T-helper 1 cell (primary cell): ENCODE data around the gene HELT.
"Not testable (repeated sequence)": the region's sequence is repeated elsewhere in the genome, so short reads cannot be mapped to it uniquely, and the experiment has no call there.

Source experiments
- DNase-seq, 5 donors: peaks; one replicate each; pipeline ENCODE4 v3.0.0-alpha.2; 2012 to 2020
- total RNA-seq, 4 donors: gene quantifications; one replicate each; lab custom pipeline; 2026; lab: John Stamatoyannopoulos, UW

HELT gene, protein sequence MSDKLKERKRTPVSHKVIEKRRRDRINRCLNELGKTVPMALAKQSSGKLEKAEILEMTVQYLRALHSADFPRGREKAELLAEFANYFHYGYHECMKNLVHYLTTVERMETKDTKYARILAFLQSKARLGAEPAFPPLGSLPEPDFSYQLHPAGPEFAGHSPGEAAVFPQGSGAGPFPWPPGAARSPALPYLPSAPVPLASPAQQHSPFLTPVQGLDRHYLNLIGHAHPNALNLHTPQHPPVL
- total RNA-seq = 0 reads per million in 4 donors

DNA sequence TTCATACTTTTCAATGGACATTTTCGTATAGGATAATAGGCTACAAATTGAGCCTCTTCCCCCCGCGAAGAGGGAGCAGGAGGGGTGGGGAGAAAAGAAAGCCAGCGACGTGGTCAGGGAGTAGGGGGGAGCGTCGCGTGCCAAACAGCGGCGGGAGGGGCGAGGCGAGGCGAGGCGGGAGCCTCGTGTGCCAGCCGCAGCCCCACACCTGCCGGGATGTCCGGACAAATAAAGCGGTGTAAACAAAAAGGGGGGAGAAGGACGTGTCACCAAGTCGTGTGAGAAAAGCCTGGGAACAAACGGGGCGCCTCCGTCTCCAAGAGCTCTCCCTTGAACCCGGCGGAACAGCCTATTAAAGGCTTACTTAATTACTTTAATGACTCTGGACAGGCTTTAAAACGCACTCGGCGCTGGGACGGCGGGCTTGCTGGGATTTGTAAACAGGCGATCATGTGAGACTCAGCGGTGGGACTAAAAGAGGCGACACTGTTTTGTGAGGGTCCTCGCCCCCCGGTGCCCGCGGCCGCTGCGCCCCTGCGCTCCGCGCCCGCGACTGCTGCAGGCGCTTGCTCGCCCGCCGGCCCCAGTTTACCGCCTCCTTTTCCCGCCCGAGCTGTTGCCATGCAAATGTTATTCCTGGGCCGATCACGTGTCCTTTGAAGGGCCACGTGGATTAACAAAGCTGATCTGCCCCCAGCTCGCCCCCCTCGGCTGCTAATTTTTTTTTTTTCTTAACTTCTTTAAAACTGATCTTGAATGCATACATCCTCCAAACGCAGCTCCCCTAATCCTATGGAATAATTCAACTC is at the start of gene HELT:
Gene HELT, plus strand, starts transcription at position 527 of the 809 bp plus-strand sequence. CDS start 439 bp downstream, outside the sequence.
- no peak for DNase-seq

DNA sequence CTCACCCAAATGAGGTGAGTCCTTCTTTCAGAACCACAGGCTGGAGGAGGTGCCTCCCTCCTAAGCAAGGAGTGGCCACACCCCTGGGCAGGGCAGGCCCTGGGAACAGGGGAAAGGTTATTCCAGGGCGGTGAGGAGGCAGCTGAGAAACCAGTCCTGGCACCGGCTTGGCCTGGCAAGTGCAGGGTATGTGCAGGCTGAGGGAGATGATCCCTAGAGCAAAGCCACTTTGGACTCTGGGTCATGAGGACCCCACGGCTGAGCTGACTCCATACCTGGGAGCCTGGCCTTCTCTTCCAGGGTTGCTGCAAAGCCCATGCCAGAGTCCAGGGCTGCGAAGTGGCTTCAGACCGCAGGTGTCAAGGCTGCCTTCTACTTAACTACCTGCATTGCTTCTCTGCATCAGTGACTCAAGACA is 49.5 kb upstream of the HELT start:
- no peak for DNase-seq

DNA sequence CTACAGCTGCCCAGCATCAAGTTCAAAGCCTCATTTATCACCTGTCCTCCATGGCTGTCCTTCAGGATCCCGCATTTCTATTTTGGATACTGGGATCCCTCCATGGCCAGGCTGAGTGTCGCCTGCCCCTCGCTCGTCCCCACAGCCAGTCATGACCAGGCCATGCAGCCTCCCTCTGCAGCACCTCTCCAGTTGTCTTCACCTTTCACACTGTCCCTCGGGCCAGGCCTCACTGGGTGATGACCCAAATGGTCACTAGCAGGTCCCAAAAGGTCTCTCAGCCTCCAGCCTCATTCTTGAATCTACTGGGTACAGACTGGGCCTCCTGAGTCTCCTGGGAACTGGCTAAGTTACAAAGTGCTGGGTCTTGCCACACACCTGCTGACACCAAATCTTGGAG is 48.7 kb upstream of the HELT start:
- DNase-seq = no peak

DNA sequence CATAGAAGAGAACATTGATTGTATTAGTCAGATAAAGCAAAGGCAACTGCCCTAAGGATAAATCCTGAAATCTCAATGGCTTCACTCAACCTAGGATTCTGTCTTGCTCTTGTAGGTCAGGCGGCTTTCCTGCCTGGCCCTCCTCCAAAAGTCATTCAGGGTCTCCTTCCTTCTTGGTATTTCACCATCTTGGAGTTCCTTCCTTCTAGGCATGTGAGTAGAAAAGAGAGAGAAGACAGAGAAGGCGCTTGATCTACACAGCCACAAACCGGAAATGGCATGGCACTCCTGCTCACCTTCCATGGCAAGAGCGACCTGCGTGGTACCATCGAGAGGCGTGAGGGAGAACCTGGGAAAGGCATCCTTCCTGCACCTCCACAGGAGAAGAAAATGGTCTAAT is 45.3 kb upstream of the HELT start:
- DNase-seq = no peak

DNA sequence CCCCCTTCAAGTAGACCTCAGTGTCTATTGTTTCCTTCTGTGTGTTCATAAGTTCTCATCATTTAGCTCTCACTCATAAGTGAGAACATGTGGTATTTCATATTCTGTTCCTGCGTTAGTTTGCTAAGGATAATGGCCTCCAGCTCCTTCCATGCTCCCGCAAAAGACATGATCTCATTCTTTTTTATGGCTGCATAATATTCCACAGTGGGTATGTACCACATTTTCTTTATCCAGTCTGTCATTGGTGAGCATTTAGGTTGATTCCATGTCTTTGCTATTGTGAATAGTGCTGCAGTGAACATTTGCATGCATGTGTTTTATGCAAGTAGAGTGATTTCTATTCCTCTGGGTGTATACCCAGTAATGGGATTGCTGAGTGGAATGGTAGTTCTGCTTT is 41.9 kb upstream of the HELT start:
- not testable (repeated sequence) for DNase-seq

DNA sequence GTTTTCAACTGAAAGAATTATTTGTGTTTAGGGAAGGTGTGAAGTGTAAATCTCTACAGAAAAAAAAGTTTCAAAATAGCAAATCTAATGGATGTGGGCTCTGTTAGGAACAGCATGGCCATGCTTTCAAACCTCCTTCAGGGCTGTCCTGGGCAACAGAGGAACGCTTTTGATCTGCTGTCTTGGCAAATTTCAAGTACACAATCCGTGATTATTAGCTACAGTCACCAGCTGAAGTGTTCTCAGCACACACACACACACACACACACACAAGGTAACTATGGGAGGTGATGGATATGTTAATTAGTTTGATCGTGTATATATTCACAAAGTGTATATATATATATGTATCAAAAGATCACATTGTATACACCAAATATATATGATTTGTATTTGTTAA is 40.5 kb upstream of the HELT start:
- DNase-seq = no peak

DNA sequence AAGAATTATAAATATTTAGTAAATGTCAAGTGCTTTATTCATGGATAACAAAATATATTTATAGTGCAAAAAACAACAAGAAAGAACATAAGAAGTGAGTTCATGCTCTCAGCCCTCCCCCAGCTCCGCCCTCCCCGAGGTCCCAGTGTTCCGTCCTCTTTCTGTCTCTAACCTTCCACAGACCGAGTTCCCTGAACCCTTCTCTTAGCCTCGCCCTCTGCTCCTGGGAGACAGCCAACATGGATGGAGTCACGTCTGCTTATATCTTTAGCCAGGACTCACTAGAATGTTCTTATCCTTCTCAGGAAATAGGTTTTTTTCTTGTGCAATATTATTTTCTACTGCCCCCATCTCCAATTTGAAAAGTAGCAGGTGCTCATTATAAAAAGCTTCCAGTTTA is 40.1 kb upstream of the HELT start:
- DNase-seq = no peak

DNA sequence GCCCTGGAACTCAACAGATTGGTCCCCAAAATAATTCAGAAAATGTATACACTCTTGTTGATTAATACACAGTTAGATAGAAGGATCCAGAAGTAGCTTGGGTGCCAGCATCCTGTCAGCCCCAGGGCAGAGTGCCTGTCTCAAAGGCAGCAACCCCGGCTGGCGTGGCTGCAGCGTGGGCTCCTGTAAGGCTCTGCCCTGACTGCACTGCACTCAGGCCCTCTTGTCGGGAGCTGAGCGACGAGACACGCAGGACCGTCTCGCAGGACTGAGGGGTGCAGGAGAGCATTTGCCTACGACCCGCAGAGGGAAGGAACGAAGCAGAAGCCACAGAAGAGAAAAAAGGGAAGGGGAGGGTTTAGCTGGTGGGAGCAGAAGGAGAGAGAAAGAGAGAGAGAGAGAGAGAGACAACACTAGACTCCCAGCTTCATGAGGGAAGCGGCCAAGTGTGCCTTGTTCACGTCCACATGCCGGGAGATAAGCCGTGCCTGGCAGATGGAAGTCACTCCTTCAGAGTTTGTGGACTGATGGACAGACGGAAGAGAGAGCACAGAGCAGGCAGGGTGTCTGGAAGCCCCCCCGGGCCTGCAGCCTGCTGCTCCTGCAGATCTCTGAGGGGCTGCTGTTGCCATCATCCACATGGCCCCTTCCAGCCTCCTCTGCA is 38.7 kb upstream of the HELT start:
- DNase-seq = no peak

DNA sequence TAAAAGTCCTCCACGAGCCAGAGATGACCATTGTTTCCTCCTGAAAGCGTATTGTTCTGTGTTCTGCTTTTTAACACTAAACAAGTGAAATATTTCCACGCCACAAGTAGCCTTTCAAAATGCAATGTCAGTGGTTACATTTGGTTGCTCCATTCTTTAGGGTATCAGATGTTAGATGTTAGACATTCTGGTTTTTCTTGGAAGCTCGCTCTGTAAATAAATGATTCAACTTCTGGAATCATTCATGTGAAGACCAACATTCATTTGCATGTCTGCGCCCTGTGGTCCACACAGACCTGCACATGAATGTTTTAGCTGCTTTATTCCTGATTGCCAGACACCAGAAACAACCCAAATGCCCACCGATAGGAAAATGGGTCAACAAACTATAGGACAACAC is 38.0 kb upstream of the HELT start:
- DNase-seq = no peak

DNA sequence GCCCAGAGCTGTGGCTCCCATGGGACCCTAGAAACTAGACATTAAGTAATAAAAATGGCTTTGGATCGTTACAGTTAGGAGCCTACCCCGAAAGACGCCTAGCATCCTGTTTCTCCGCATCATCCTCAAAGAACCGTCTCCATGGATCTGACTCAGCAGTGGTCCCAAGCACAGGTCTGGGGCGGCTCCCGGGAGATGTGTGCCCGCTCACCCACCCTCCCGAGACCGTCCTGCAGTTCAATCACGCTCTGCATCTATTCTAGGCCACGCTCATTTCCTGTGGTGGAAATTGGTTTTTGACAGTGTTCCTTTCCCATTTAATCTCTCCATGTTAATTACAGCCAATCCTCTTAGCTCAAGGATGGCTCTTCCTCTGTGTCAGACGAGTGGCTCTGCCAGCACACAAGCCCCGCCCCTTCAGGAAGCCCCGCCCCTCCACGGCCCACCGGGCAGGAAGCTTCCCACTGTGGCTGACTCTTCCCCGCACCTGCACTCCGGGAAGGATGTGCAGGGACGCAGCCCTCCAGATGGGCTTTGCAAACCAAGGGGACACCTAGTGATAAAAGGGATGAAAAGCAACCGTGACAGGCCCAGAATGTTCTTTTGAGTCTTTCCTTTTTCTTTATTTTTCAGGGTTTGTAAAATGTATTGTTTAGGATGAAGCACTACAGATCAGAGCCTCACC is 34.5 kb upstream of the HELT start:
- DNase-seq = peak in 4 of 5 donors; percentile 26 to 38 (median 31)

DNA sequence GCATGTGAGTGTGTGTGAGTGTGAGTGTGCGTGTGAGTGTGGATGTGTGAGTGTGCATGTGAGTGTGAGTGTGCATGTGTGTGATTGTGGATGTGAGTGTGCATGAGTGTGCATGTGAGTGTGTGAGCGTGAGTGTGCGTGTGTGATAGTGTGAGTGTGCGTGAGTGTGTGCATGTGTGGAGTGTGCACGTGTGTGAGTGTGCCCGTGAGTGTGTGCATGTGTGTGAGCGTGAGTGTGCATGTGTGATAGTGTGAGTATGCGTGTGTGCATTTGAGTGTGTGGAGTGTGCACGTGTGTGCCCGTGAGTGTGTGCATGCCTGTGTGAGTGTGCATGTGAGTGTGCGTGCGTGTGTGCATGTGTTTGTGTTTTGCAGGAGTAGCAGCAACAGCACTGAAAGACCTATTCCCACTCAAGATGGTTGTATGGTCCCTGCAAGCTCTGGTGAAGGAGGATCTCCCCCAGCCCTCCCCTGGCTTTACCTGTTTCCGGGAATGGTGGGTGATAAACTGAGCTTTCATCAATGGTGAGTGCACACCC is 30.7 kb upstream of the HELT start:
- no peak for DNase-seq

DNA sequence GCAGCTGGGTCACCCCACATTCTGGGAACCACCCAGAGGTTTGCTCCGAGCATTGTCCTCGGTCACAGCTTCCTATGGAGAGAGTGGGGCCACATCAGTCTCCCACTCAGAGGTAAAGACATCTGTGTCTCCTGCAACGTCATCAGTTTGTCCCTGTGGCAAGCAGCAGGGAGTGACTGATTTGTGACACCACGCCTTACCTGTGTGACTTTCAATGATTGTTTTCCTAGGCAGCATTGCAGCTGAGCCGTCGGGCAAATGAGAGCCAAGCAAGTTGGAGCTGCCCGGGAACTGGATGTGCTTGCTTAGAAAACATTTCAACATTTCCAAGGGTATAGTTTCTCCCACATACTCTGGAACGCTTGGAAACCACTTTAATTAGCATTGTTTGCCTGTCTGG is 29.7 kb upstream of the HELT start:
- DNase-seq = no peak

DNA sequence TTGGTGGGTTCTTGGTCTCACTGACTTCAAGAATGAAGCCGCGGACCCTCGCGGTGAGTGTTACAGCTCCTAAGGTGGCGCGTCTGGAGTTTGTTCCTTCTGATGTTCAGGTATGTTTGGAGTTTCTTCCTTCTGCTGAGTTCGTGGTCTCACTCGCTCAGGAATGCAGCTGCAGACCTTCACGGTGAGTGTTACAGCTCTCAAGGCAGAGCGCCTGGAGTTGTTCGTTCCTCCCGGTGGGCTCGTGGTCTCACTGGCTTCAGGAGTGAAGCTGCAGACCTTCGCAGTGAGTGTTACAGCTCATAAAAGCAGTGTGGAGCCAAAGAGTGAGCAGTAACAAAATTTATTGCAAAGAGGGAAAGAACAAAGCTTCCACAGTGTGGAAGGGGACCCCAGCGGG is 29.0 kb upstream of the HELT start:
- not testable (repeated sequence) for DNase-seq

DNA sequence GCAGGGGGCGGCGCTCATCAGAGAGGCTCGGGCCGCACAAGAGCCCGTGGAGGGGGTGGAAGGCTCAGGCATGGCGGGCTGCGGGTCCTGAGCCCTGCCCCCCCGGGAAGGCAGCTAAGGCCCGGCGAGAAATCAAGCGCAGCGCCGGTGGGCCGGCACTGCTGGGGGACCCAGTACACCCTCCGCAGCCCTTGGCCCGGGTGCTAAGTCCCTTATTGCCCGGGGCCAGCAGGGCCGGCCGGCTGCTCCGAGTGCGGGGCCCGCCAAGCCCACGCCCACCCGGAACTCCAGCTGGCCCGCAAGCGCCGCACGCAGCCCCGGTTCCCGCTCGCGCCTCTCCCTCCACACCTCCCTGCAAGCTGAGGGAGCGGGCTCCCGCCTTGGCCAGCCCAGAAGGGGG is 28.2 kb upstream of the HELT start:
- DNase-seq = not testable (repeated sequence)

DNA sequence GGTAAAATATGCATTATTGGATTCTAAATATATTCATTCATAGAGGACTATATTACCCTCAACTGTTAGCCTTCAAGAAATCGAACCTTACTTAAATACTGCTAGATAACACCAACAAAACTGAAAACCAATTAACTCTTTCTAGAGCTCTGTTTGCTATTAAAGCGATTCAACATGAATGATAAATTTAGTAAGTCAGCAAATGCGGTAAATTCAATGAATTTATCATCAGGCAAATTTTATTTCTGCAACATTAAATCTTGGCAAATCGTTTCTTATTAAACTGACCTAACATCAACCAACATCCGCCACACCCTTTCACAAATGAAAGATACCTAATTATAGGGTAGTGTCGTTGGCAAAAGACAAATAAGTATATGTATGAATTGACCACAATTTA is 26.4 kb upstream of the HELT start:
- DNase-seq = no peak

DNA sequence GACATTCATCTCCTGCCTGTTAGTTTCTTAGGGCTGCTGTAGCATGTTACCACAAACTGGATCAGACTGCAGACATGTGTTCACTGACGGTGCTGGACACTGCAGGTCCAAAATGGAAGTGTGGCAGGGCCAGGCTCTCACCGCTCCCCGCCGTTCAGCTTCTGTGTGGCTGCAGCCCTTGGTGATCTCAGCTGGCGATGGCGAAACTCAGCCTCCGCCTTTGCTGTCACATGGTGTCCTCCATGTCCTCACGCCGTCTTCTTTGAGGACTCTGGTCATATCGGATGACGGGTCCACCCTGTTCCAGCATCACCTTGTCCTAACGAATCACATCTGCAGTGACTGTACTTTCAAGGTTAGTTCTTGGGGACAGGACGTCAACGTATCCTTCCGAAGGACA is 25.9 kb upstream of the HELT start:
- no peak for DNase-seq

DNA sequence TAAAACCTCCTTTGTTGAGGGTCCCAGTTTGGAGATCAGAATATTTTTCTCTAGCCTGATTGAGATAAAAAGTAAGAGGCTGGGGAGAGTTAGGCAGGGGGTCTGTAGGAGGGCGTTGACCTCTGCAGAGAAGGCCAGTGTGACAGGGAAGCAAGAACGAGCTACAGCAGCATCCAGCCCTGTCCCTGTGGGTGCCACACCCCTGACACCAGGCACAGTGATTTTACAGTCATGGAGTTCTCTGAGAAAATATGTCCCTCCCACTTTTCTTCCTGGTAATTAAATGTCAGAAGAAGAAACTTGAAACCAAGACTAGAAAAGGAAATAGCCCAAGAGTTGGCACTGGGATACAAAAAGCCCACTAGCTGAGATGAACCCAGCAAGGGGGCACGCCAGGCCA is 25.0 kb upstream of the HELT start:
- DNase-seq = no peak

DNA sequence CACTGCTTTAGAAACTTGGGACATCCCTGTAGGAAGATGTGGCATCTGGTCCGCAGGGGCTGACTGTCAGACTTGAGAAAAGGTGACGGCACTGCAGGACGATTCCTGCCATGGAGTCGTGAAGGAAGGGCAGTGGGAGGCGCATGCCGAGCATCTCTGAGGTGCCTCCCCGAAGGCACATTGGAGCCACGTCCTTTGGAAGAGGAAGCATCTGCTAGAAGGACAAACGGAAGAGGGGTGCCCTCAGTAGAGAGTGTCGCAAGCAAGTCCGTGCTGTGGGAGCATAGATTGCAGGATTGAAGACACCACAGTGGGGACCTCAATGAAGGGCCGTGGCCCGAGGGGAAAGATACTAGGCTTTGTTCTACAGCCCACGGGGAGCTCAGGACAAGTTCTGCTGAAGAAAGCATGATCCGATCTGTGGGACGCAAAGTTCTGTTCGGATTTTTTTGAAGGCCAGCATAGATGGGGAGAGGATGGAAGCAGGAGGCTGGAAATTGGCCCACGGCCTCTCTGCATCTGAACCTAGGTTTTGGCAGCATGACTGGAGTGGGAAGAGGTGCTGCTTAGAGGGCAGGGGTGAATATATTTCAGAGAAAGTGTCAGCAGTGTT is 24.2 kb upstream of the HELT start:
- DNase-seq = no peak

DNA sequence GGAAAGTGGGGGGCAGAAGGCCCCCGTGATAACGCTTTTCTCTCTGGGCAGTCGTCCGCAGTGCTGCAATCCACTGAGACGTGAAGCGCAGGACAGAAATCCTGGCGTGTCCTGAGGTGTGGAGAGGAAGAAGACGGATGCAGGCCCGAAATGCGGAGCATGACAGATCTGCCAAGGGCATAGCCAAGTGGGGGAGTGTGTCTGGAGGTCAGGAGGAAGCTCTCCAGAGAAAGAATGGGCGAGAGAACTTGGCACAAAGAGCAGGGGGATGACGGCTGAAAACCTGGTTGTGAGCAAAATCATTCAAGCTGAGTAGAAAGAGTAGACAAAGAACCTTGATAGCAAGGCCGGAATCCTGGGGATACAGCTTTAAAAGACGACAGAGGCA is 23.7 kb upstream of the HELT start:
- no peak for DNase-seq

DNA sequence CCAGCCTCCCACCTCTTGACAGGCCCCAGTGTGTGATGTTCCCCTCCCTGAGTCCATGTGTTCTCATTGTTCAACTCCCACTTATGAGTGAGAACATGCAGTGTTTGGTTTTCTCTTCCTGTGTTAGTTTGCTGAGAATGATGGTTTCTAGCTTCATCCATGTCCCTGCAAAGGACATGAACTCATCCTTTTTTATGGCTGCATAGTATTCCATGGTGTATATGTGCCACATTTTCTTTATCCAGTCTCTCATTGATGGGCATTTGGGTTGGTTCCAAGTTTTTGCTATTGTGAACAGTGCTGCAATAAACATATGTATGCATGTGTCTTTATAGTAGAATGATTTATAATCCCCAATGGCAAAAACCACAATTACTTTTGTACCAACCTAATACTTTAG is 20.6 kb upstream of the HELT start:
- not testable (repeated sequence) for DNase-seq

DNA sequence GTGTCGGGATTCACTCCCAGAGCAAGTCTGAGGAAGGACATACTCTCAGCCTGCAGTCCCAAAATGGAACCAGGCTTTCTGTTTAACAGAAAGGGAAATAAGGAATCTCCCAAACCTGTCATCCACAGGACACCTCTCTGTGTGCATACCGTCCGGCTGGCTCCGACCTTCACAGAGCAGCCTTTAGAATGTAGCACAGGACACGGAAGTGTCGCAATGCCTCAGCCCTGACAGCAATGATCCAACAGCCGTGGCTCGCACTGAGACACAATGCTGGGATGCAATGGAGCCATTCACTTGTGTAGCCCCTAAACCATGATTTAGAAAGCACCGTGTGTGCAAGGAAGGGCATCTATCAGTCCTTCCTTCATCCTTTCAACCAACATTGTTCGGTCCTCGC is 15.5 kb upstream of the HELT start:
- DNase-seq = no peak

DNA sequence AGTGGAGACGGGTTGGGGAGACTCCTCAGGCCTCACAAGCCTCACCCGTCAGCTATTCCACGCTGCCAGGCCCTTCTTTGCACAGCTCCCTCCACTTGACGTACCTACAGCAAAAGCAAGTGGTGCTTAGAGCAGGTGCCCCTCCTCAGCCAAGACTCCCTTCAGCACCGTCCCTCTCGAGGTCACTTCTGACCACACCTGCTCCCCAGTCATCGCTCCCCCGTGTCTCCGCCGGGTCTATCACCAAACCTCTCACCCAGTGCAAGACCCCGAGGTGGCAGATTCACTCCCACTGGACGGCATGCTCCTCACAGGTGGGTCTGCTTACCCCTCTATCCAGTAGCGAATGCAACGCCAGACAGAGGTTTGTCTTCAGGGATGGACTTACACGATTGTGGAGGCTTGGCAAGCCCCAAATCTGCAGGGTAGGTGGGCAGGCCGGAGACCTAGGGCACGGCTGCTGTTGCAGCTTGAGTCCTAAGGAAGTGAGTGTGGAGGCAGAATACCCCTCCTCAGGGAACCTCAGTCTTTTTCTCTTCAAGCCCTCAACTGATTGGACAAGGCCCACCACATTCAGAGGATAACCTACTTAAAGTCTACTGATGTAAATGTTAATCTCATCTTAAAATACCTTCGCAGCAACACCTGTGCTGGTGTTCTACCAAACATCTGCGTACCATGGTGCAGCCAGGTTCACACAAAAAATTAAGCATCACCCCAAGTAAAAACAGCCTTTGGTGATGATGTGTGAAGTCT is 14.5 kb upstream of the HELT start:
- no peak for DNase-seq
